Measurements from ENCODE around the gene LMX1B.

The LMX1B gene

GRCh38 chr9:126697330-126697729 is 83.6 kb downstream of the LMX1B start:
- no peak for ATAC-seq
- peak; percentile 75 for TF ChIP-seq ZNF70 (CRISPR knock-in tag; IDR thresholded peaks at IDR 0.05)
- TF ChIP-seq ZFP30 (CRISPR knock-in tag; IDR thresholded peaks at IDR 0.05), result no peak
- no peak for TF ChIP-seq OSR1 (CRISPR knock-in tag; IDR thresholded peaks at IDR 0.05)
- TF ChIP-seq, protein P1, sequence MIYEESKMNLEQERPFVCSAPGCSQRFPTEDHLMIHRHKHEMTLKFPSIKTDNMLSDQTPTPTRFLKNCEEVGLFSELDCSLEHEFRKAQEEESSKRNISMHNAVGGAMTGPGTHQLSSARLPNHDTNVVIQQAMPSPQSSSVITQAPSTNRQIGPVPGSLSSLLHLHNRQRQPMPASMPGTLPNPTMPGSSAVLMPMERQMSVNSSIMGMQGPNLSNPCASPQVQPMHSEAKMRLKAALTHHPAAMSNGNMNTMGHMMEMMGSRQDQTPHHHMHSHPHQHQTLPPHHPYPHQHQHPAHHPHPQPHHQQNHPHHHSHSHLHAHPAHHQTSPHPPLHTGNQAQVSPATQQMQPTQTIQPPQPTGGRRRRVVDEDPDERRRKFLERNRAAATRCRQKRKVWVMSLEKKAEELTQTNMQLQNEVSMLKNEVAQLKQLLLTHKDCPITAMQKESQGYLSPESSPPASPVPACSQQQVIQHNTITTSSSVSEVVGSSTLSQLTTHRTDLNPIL (CRISPR knock-in tag; IDR thresholded peaks at IDR 0.05; ENCODE audit: low read depth), result no peak
- no peak for TF ChIP-seq ISL1 (CRISPR knock-in tag; IDR thresholded peaks at IDR 0.05)
- TF ChIP-seq PPARA (CRISPR knock-in tag; IDR thresholded peaks at IDR 0.05; ENCODE audit: borderline replicate concordance), result no peak

GRCh38 chr9:126698251-126698650 is 84.5 kb downstream of the LMX1B start:
- no peak for ATAC-seq
- TF ChIP-seq TCF4 (CRISPR knock-in tag; IDR thresholded peaks at IDR 0.05; ENCODE audit: borderline replicate concordance), result no peak
- TF ChIP-seq ZNF70 (CRISPR knock-in tag; IDR thresholded peaks at IDR 0.05), result no peak
- no peak for TF ChIP-seq CSDC2 (CRISPR knock-in tag; IDR thresholded peaks at IDR 0.05)
- TF ChIP-seq ESRRG (CRISPR knock-in tag; IDR thresholded peaks at IDR 0.05), result no peak

- no peak for ATAC-seq
- TF ChIP-seq ZNF70 (CRISPR knock-in tag; IDR thresholded peaks at IDR 0.05), result no peak
- TF ChIP-seq ARNTL (CRISPR knock-in tag; IDR thresholded peaks at IDR 0.05; ENCODE audit: borderline replicate concordance, low read depth), result no peak
- TF ChIP-seq, protein P2, sequence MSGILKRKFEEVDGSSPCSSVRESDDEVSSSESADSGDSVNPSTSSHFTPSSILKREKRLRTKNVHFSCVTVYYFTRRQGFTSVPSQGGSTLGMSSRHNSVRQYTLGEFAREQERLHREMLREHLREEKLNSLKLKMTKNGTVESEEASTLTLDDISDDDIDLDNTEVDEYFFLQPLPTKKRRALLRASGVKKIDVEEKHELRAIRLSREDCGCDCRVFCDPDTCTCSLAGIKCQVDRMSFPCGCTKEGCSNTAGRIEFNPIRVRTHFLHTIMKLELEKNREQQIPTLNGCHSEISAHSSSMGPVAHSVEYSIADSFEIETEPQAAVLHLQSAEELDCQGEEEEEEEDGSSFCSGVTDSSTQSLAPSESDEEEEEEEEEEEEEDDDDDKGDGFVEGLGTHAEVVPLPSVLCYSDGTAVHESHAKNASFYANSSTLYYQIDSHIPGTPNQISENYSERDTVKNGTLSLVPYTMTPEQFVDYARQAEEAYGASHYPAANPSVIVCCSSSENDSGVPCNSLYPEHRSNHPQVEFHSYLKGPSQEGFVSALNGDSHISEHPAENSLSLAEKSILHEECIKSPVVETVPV (CRISPR knock-in tag; IDR thresholded peaks at IDR 0.05), result no peak
- no peak for TF ChIP-seq RARB (CRISPR knock-in tag; IDR thresholded peaks at IDR 0.05)
- no peak for TF ChIP-seq CSDC2 (CRISPR knock-in tag; IDR thresholded peaks at IDR 0.05)
- TF ChIP-seq PPARA (CRISPR knock-in tag; IDR thresholded peaks at IDR 0.05; ENCODE audit: borderline replicate concordance), result no peak
- no peak for TF ChIP-seq BACH2 (CRISPR knock-in tag; IDR thresholded peaks at IDR 0.05; ENCODE audit: borderline replicate concordance)
These were observed 85.0 kb downstream of the LMX1B start for GRCh38 chr9:126698756-126699155.

- no peak for ATAC-seq
- TF ChIP-seq, protein P3, sequence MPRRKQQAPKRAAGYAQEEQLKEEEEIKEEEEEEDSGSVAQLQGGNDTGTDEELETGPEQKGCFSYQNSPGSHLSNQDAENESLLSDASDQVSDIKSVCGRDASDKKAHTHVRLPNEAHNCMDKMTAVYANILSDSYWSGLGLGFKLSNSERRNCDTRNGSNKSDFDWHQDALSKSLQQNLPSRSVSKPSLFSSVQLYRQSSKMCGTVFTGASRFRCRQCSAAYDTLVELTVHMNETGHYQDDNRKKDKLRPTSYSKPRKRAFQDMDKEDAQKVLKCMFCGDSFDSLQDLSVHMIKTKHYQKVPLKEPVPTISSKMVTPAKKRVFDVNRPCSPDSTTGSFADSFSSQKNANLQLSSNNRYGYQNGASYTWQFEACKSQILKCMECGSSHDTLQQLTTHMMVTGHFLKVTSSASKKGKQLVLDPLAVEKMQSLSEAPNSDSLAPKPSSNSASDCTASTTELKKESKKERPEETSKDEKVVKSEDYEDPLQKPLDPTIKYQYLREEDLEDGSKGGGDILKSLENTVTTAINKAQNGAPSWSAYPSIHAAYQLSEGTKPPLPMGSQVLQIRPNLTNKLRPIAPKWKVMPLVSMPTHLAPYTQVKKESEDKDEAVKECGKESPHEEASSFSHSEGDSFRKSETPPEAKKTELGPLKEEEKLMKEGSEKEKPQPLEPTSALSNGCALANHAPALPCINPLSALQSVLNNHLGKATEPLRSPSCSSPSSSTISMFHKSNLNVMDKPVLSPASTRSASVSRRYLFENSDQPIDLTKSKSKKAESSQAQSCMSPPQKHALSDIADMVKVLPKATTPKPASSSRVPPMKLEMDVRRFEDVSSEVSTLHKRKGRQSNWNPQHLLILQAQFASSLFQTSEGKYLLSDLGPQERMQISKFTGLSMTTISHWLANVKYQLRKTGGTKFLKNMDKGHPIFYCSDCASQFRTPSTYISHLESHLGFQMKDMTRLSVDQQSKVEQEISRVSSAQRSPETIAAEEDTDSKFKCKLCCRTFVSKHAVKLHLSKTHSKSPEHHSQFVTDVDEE (CRISPR knock-in tag; IDR thresholded peaks at IDR 0.05), result no peak
- TF ChIP-seq ZNF8 (CRISPR knock-in tag; IDR thresholded peaks at IDR 0.05) (no peak), GLIS3 (CRISPR knock-in tag; IDR thresholded peaks at IDR 0.05) (no peak), RARB (CRISPR knock-in tag; IDR thresholded peaks at IDR 0.05) (no peak), ISL1 (CRISPR knock-in tag; IDR thresholded peaks at IDR 0.05) (no peak), ARNTL (CRISPR knock-in tag; IDR thresholded peaks at IDR 0.05; ENCODE audit: borderline replicate concordance, low read depth) (no peak), BACH2 (CRISPR knock-in tag; IDR thresholded peaks at IDR 0.05; ENCODE audit: borderline replicate concordance) (no peak), ZFP30 (CRISPR knock-in tag; IDR thresholded peaks at IDR 0.05) (no peak), ZFP3 (CRISPR knock-in tag; IDR thresholded peaks at IDR 0.05) (no peak), TCF4 (CRISPR knock-in tag; IDR thresholded peaks at IDR 0.05; ENCODE audit: borderline replicate concordance) (no peak), TOX (CRISPR knock-in tag; IDR thresholded peaks at IDR 0.05; ENCODE audit: borderline replicate concordance) (no peak), PPARA (CRISPR knock-in tag; IDR thresholded peaks at IDR 0.05; ENCODE audit: borderline replicate concordance) (no peak), CSDC2 (CRISPR knock-in tag; IDR thresholded peaks at IDR 0.05) (no peak), ZC3H10 (CRISPR knock-in tag; IDR thresholded peaks at IDR 0.05) (no peak), ESRRG (CRISPR knock-in tag; IDR thresholded peaks at IDR 0.05) (no peak)
- TF ChIP-seq, protein P1 (CRISPR knock-in tag; IDR thresholded peaks at IDR 0.05; ENCODE audit: low read depth), result no peak
- TF ChIP-seq, protein P4, sequence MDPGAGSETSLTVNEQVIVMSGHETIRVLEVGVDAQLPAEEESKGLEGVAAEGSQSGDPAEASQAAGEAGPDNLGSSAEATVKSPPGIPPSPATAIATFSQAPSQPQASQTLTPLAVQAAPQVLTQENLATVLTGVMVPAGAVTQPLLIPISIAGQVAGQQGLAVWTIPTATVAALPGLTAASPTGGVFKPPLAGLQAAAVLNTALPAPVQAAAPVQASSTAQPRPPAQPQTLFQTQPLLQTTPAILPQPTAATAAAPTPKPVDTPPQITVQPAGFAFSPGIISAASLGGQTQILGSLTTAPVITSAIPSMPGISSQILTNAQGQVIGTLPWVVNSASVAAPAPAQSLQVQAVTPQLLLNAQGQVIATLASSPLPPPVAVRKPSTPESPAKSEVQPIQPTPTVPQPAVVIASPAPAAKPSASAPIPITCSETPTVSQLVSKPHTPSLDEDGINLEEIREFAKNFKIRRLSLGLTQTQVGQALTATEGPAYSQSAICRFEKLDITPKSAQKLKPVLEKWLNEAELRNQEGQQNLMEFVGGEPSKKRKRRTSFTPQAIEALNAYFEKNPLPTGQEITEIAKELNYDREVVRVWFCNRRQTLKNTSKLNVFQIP (CRISPR knock-in tag; IDR thresholded peaks at IDR 0.05; ENCODE audit: borderline replicate concordance, low read depth), result no peak
- TF ChIP-seq, protein P5, sequence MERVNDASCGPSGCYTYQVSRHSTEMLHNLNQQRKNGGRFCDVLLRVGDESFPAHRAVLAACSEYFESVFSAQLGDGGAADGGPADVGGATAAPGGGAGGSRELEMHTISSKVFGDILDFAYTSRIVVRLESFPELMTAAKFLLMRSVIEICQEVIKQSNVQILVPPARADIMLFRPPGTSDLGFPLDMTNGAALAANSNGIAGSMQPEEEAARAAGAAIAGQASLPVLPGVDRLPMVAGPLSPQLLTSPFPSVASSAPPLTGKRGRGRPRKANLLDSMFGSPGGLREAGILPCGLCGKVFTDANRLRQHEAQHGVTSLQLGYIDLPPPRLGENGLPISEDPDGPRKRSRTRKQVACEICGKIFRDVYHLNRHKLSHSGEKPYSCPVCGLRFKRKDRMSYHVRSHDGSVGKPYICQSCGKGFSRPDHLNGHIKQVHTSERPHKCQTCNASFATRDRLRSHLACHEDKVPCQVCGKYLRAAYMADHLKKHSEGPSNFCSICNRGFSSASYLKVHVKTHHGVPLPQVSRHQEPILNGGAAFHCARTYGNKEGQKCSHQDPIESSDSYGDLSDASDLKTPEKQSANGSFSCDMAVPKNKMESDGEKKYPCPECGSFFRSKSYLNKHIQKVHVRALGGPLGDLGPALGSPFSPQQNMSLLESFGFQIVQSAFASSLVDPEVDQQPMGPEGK (CRISPR knock-in tag; IDR thresholded peaks at IDR 0.05; ENCODE audit: borderline replicate concordance), result no peak
These were observed 85.7 kb downstream of the LMX1B start for GRCh38 chr9:126699401-126699881.

Measured in SK-N-SH treated with all-trans-retinoic acid at 6 μM for 48 hours (cell line).